ENCODE results near the gene CES4A.

GRCh38 chr16:66961914-66962313, 26.5 kb upstream of the CES4A start:
- TF ChIP-seq CTCF (IDR thresholded peaks at IDR 0.05; ENCODE audit: insufficient read depth, low read depth, low read length): no peak
- TF ChIP-seq EZH2 (IDR thresholded peaks at IDR 0.05; ENCODE audit: insufficient read depth, low read length): no peak

All from astrocyte (in vitro differentiated cells and primary cell).